K562 (cell line): Measurements from ENCODE around the gene LMBR1. TPM values are rescaled to one million over a fixed set of nuclear protein-coding genes. Genes with fewer than 3 reads are reported as not detected.

ENCODE experiments used
- ATAC-seq: fragments of 200-7000 bp; cut with Tn5 transposase; 3 replicates; pipeline ENCODE4 v1.9.1; 2020; ENCODE audit warnings: moderate library complexity
- BruUV-seq: library from RNA; stranded (reverse); fragments of 400-500 nt; replicated peaks from 2 replicates; lab custom pipeline; 2021; lab: Mats Ljungman, UMichigan
- CTCF ChIA-PET: fragments of 300-600 bp; formaldehyde crosslinking; extraction: SDS; loops from one replicate; lab custom pipeline; 2021; ENCODE audit warnings: low intra/inter-chr PET ratio; lab: Yijun Ruan, JAX
- POLR2A ChIA-PET: fragments of 300-600, 350-650 bp; sonication (Branson Sonifier 250); formaldehyde crosslinking; extraction: SDS; loops from one replicate; lab custom pipeline; 2021; ENCODE audit warnings: antibody characterized with exemption, inconsistent platforms; lab: Yijun Ruan, JAX
- DNase-seq, 4 experiments: peaks; one replicate each; pipeline versions ENCODE4 v3.0.0 to v3.0.0-alpha.2; 2011 to 2018; ENCODE audit warnings: low spot score in 3 of 4, mixed read lengths in 3 of 4; ENCODE audit errors: extremely low read depth in 1 of 4
- FAIRE-seq: peaks from 2 replicates; lab custom pipeline; 2011; peaks lifted over from hg19 to GRCh38; lab: Jason Lieb, UNC
- H2AFZ ChIP-seq: 2 replicates; pipeline ENCODE4 v1.6.0; 2011; ENCODE audit warnings: low read depth, low read length, control low read depth, inconsistent platforms
- H3K27ac ChIP-seq: fragments of 200-600 bp; 3 replicates; pipeline ENCODE4 v1.8.0; 2011; ENCODE audit warnings: low read depth, mild to moderate bottlenecking, control low read depth, inconsistent platforms, low read length, moderate library complexity, mixed read lengths; ENCODE audit errors: extremely low read depth
- H3K27me3 ChIP-seq, 2 experiments: fragments of 300-600 bp in 1 of 2; 2 replicates in 1 of 2; 3 replicates in 1 of 2; pipeline versions ENCODE4 v1.6.0 to v1.8.0; 2011; ENCODE audit warnings: inconsistent platforms in 2 of 2, low read length in 2 of 2, mild to moderate bottlenecking in 1 of 2, mixed read lengths in 1 of 2, moderate library complexity in 1 of 2; ENCODE audit not compliant: control insufficient read depth in 2 of 2, insufficient read depth in 2 of 2
- H3K36me3 ChIP-seq: fragments of 300-600 bp; 3 replicates; pipeline ENCODE4 v1.8.0; 2011; ENCODE audit warnings: mild to moderate bottlenecking, low read length, inconsistent platforms; ENCODE audit not compliant: control insufficient read depth, insufficient read depth
- H3K4me1 ChIP-seq, 2 experiments: fragments of 200-600 bp in 1 of 2; replicated peaks in 1 of 2; 2 replicates in 1 of 2; 3 replicates in 1 of 2; pipeline versions ENCODE4 v1.5.1 to v1.8.0; 2011; ENCODE audit warnings: inconsistent platforms in 2 of 2, low read length in 2 of 2, mild to moderate bottlenecking in 1 of 2, mixed read lengths in 1 of 2, moderate library complexity in 1 of 2; ENCODE audit not compliant: control insufficient read depth in 2 of 2, insufficient read depth in 2 of 2
- H3K4me2 ChIP-seq: 2 replicates; pipeline ENCODE4 v1.6.1; 2011; ENCODE audit warnings: low read length, control low read depth, inconsistent platforms, mixed read lengths; ENCODE audit not compliant: insufficient read depth
- H3K4me3 ChIP-seq: fragments of 200-600 bp; sonication (generic), shearing (Covaris generic); 2 replicates; pipeline ENCODE4 v1.5.1; 2016; ENCODE audit warnings: control low read depth, inconsistent platforms
- H3K79me2 ChIP-seq: fragments of 200-600 bp; 3 replicates; pipeline ENCODE4 v1.8.0; 2011; ENCODE audit warnings: low read length, inconsistent platforms; ENCODE audit not compliant: control insufficient read depth, insufficient read depth
- H3K9ac ChIP-seq, 2 experiments: 2 replicates each; pipeline versions ENCODE4 v1.6.0 to v1.6.1; 2011; ENCODE audit warnings: low read depth in 2 of 2, low read length in 2 of 2, control low read depth in 1 of 2, inconsistent platforms in 1 of 2, mild to moderate bottlenecking in 1 of 2, mixed read lengths in 1 of 2; ENCODE audit not compliant: insufficient read depth in 1 of 2
- H3K9me1 ChIP-seq: one replicate; pipeline ENCODE4 v1.6.0; 2011; ENCODE audit warnings: inconsistent platforms, mild to moderate bottlenecking, low read length, moderate library complexity; ENCODE audit not compliant: control insufficient read depth, insufficient read depth
- H3K9me3 ChIP-seq: replicated peaks from 2 replicates; pipeline ENCODE4 v1.5.1; 2011; ENCODE audit warnings: low read depth, low read length, inconsistent platforms; ENCODE audit not compliant: control insufficient read depth, insufficient read depth
- H4K20me1 ChIP-seq: replicated peaks from 2 replicates; pipeline ENCODE4 v1.6.1; 2011; ENCODE audit warnings: low read length, inconsistent platforms, mixed read lengths; ENCODE audit not compliant: control insufficient read depth, insufficient read depth
- CC2D1A ChIP-seq: fragments of 450-650 bp; IDR thresholded peaks from 2 replicates; pipeline ENCODE4 v1.6.1; 2017; ENCODE audit warnings: mild to moderate bottlenecking
- CREM ChIP-seq: IDR thresholded peaks from 2 replicates; pipeline ENCODE4 v1.6.1; 2014; ENCODE audit warnings: antibody characterized with exemption, low read depth
- EHMT2 ChIP-seq: fragments of 450-650 bp; IDR thresholded peaks from 2 replicates; pipeline ENCODE4 v1.6.1; 2018; ENCODE audit warnings: antibody characterized with exemption
- FOXA1 ChIP-seq: fragments of 450-650 bp; IDR thresholded peaks from 2 replicates; pipeline ENCODE4 v1.6.1; 2016; ENCODE audit warnings: mild to moderate bottlenecking, borderline replicate concordance
- HDAC3 ChIP-seq: fragments of 450-650 bp; IDR thresholded peaks from 2 replicates; pipeline ENCODE4 v1.6.1; 2018; ENCODE audit warnings: borderline replicate concordance, mild to moderate bottlenecking, moderate library complexity; ENCODE audit not compliant: partially characterized antibody
- MTA2 ChIP-seq: fragments of 450-650 bp; IDR thresholded peaks from 2 replicates; pipeline ENCODE4 v1.6.1; 2016; ENCODE audit warnings: low read depth
- NBN ChIP-seq: fragments of 450-650 bp; IDR thresholded peaks from 2 replicates; pipeline ENCODE4 v1.6.1; 2016; ENCODE audit warnings: low read depth, mild to moderate bottlenecking
- POU5F1 ChIP-seq: fragments of 150-350 bp; IDR thresholded peaks from 2 replicates; pipeline ENCODE4 v1.6.1; 2014; ENCODE audit warnings: borderline replicate concordance, low read length, low read depth, mild to moderate bottlenecking; ENCODE audit not compliant: partially characterized antibody
- RB1 ChIP-seq: fragments of 450-650 bp; IDR thresholded peaks from 2 replicates; pipeline ENCODE4 v1.6.1; 2017; ENCODE audit warnings: low read depth, mild to moderate bottlenecking
- RBM14 ChIP-seq: fragments of 200-400 bp; formaldehyde crosslinking; IDR thresholded peaks from 2 replicates; pipeline ENCODE4 v1.6.1; 2018; ENCODE audit warnings: low read depth, mild to moderate bottlenecking, low read length, moderate library complexity, borderline replicate concordance; ENCODE audit not compliant: insufficient read depth
- RBM17 ChIP-seq: fragments of 200-400 bp; formaldehyde crosslinking; IDR thresholded peaks from 2 replicates; pipeline ENCODE4 v1.6.1; 2017; ENCODE audit warnings: low read depth, mild to moderate bottlenecking, low read length, borderline replicate concordance
- ZBTB8A ChIP-seq: fragments of 450-650 bp; IDR thresholded peaks from 2 replicates; pipeline ENCODE4 v1.6.1; 2018; ENCODE audit warnings: mild to moderate bottlenecking, moderate library complexity; ENCODE audit not compliant: partially characterized antibody
- ZNF384 ChIP-seq: IDR thresholded peaks from 2 replicates; pipeline ENCODE4 v1.6.1; 2012; ENCODE audit warnings: low read depth, low read length, improper control_type of control experiment
- WGBS: fragments of 100-300 bp; shearing (Covaris generic); methylation state at CpG from one replicate; pipeline ENCODE4 v1.1.6; 2016; ENCODE audit warnings: low coverage, mixed read lengths; ENCODE audit not compliant: insufficient coverage; ENCODE audit errors: missing lambda C conversion rate; 5-methylcytosine and 5-hydroxymethylcytosine counted together
- in situ Hi-C: fragments of 300-500 bp; cut with MboI; formaldehyde crosslinking; loops from 4 replicates; pipeline ENCODE4 v1.15.0; 2018; ENCODE audit warnings: inconsistent platforms, mixed read lengths
- intact Hi-C: fragments of 100-400 bp; cut with micrococcal nuclease; formaldehyde crosslinking; loops from 2 replicates; pipeline ENCODE4 v1.14.2; 2022
- polyA plus RNA-seq, 8 experiments: library from polyadenylated mRNA; depleted of rRNA in 4 of 8; stranded (reverse) in 5 of 8; unstranded in 3 of 8; fragments of >200 nt; fragmentation: Nextera tagmentation in 2 of 8; fragmentation: Illumina TruSeq in 1 of 8; extraction: Ambion mirVana in 2 of 8; extraction: Trizol in 1 of 8; gene quantifications; 2 replicates each; pipeline versions ENCODE4 v1.2.1 to v1.2.3, GENCODE V29; 2011 to 2014; ENCODE audit warnings: inconsistent platforms in 1 of 8, missing spikeins in 1 of 8
- total RNA-seq, 7 experiments: library from RNA; depleted of rRNA in 6 of 7; stranded (reverse); fragments of >200 nt in 6 of 7; fragmentation: Illumina TruSeq in 2 of 7; extraction: Trizol in 2 of 7; gene quantifications; 2 replicates each; pipeline versions ENCODE4 v1.2.1 to v1.2.3, GENCODE V29; 2011 to 2021; ENCODE audit warnings: low replicate concordance in 1 of 7
- TF ChIP-seq, protein P1 (sequence below): fragments of 450-650 bp; IDR thresholded peaks from 2 replicates; pipeline ENCODE4 v1.6.1; 2016; ENCODE audit warnings: low read depth, mild to moderate bottlenecking, moderate library complexity
- TF ChIP-seq, protein P2 (sequence below): fragments of 200-800 bp; sonication (Bioruptor generic); IDR thresholded peaks from 2 replicates; pipeline ENCODE4 v1.6.1; 2017; ENCODE audit warnings: missing genetic modification characterization, missing compliant biosample characterization
- TF ChIP-seq, protein P3 (sequence below): fragments of 450-650 bp; formaldehyde crosslinking; conservative IDR thresholded peaks from 2 replicates; pipeline ENCODE4 v1.4.0; 2022; ENCODE audit warnings: mild to moderate bottlenecking, missing genetic modification characterization

Gene LMBR1
- total and polyA plus RNA-seq, 9 of the 15 experiments (the other 6 are each of a cell fraction or from before 2014, with no cell fraction given): 7.7 to 90.0 (median 59.9) TPM

DNA sequence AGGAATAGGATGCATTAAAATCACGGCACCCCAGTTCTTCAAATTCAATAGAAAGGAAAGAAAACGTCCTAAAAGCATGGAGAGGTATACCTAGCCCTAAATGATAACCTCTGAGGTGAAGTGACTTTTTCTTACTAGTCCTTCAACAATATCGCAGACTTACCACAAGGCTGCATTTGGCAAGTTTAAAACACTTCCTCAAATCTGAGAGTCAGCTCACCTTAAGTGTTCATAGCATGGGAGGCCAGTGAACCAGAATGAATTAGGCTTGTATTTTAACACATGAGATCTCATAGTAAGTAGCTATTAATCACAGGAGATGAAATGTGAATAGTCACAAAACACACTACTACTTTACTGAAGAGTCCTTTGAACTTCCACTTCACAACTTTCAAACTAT, 128.2 kb downstream of the LMBR1 start (continued):
- TF ChIP-seq HDAC3 (no peak), MTA2 (no peak), EHMT2 (no peak)
- TF ChIP-seq, protein P1, sequence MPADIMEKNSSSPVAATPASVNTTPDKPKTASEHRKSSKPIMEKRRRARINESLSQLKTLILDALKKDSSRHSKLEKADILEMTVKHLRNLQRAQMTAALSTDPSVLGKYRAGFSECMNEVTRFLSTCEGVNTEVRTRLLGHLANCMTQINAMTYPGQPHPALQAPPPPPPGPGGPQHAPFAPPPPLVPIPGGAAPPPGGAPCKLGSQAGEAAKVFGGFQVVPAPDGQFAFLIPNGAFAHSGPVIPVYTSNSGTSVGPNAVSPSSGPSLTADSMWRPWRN: no peak
- TF ChIP-seq, protein P2, sequence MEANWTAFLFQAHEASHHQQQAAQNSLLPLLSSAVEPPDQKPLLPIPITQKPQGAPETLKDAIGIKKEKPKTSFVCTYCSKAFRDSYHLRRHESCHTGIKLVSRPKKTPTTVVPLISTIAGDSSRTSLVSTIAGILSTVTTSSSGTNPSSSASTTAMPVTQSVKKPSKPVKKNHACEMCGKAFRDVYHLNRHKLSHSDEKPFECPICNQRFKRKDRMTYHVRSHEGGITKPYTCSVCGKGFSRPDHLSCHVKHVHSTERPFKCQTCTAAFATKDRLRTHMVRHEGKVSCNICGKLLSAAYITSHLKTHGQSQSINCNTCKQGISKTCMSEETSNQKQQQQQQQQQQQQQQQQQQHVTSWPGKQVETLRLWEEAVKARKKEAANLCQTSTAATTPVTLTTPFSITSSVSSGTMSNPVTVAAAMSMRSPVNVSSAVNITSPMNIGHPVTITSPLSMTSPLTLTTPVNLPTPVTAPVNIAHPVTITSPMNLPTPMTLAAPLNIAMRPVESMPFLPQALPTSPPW (CRISPR knock-in tag): no peak

DNA sequence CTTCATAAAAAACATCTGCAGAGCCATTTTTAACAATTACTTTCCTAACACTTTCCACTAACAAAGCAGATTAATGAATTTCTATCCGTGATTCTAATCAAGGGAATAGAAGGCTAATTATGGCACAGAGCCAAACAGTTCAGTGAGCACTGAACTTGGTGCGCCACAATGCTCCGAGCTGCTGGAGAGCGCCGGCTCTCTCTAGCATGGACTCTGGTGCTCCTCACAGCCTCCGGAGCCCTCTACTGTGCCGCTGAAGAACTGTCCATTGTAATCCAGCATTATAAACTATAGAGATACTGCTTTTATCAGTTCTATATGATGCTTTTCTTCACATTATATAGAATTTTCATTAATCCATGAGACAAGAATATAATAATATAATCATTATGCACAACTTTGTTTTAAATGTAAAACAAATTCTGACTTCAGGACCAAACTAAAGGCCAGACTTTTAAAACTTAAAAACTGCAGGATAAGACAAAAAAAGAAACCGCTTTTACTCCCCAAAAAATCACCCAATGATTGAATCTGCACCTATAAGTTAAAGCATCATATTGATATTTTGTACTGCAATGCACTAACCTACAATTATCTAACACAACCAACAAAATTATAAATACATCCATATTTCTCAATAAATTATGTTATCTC, 128.8 kb downstream of the LMBR1 start:
- peak; percentile 90 for FAIRE-seq
- Histone ChIP-seq H3K9me1 (no peaks in the 10 kb centered on the region), H3K4me3 (no peak overlapping the region), H2AFZ (no peak overlapping the region), H3K27ac (no peak overlapping the region), H3K4me1 (peaks cover 0 to 5% of the 10 kb centered on the region in 2 experiments; a peak in 3 of 5 replicates), H3K79me2 (0 out of 3 replicates have a peak, but pooled peaks cover 5% of the 10 kb centered on the region), H3K36me3 (peaks cover 34% of the 10 kb centered on the region), H4K20me1 (no peaks in the 10 kb centered on the region), H3K9me3 (peaks cover 7% of the 10 kb centered on the region), H3K27me3 (no peaks in the 10 kb centered on the region), H3K4me2 (no peak overlapping the region), H3K9ac (no peak overlapping the region)
- DNase-seq: peak; percentile 68 to 87 (median 76)
- 29% methylated on average over 8 of the region's 8 CpGs for WGBS
- no TSS peak for BruUV-seq
- ChIA-PET POLR2A (interaction anchor here (0.5 to 1.0 kb wide), 4 partner anchors 13 to 522 kb away, joined by 3 to 4 read pairs (median 3); partner anchors contain the start of gene RNF32), CTCF (interaction anchor here (0.6 kb wide), 2 partner anchors 115 to 204 kb away, joined by 3 read pairs; no protein-coding TSS in a partner anchor)
- intact Hi-C loops: loop anchor here (1.0 kb wide), 1 partner anchor 114 kb away; no protein-coding TSS in a partner anchor
- peak; percentile 100 for ATAC-seq
- in situ Hi-C loops: no loop called here
- TF ChIP-seq RBM14: no peak
- TF ChIP-seq FOXA1: no peak
- no peak for TF ChIP-seq RBM17
- TF ChIP-seq CREM: peak; percentile 9; the same call in 1 of the 2 replicates
- TF ChIP-seq ZBTB8A: no peak
- 0 out of 2 replicates have a peak, but pooled peaks have one; percentile 29 for TF ChIP-seq CC2D1A
- TF ChIP-seq NBN: 0 out of 2 replicates have a peak, but pooled peaks have one; percentile 29
- no peak for TF ChIP-seq POU5F1
- TF ChIP-seq, protein P3, sequence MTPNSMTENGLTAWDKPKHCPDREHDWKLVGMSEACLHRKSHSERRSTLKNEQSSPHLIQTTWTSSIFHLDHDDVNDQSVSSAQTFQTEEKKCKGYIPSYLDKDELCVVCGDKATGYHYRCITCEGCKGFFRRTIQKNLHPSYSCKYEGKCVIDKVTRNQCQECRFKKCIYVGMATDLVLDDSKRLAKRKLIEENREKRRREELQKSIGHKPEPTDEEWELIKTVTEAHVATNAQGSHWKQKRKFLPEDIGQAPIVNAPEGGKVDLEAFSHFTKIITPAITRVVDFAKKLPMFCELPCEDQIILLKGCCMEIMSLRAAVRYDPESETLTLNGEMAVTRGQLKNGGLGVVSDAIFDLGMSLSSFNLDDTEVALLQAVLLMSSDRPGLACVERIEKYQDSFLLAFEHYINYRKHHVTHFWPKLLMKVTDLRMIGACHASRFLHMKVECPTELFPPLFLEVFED (CRISPR knock-in tag): no peak
- TF ChIP-seq ZNF384: peak; percentile 11; the same call in 1 of the 2 replicates
- peak; percentile 62; the same call in 1 of the 2 replicates for TF ChIP-seq RB1
